Common myeloid progenitor, CD34-positive (primary cell): ENCODE data around the gene CSNK1A1L.
A peak's percentile ranks its signal among the peaks of the same experiment; 100 is the strongest.

Experiments used
- CTCF ChIA-PET: fragments of 350-600 bp; sonication (Branson Sonifier 250); formaldehyde crosslinking; loops from one replicate; lab custom pipeline; 2021; ENCODE audit warnings: antibody characterized with exemption; lab: Charles Lee
- POLR2A ChIA-PET: fragments of 350-600 bp; sonication (Branson Sonifier 250); formaldehyde crosslinking; loops from one replicate; lab custom pipeline; 2021; ENCODE audit warnings: antibody characterized with exemption; lab: Charles Lee
- DNase-seq, 3 donors: peaks; one replicate each; pipeline versions ENCODE4 v3.0.0 to v3.0.0-alpha.2; 2013
- H3K27ac ChIP-seq, 2 experiments: 1 replicate in 1 of 2; 2 replicates in 1 of 2; pipeline ENCODE4 v1.7.0; 2013; ENCODE audit warnings: inconsistent platforms in 2 of 2, low read length in 2 of 2, mild to moderate bottlenecking in 2 of 2, low read depth in 1 of 2, moderate library complexity in 1 of 2; ENCODE audit not compliant: severe bottlenecking in 2 of 2, insufficient read depth in 1 of 2, poor library complexity in 1 of 2
- H3K27me3 ChIP-seq, 5 experiments: replicated peaks in 2 of 5; 1 replicate in 3 of 5; 2 replicates in 2 of 5; pipeline versions ENCODE4 v1.6.1 to v1.7.0; 2013; ENCODE audit warnings: low read length in 4 of 5, mild to moderate bottlenecking in 2 of 5, moderate library complexity in 2 of 5, inconsistent platforms in 1 of 5; ENCODE audit not compliant: insufficient read depth in 5 of 5, control insufficient read depth in 4 of 5
- H3K36me3 ChIP-seq, 4 experiments: 1 replicate in 2 of 4; 2 replicates in 2 of 4; pipeline versions ENCODE4 v1.6.1 to v1.7.0; 2013; ENCODE audit warnings: low read length in 3 of 4, control low read depth in 1 of 4, mild to moderate bottlenecking in 1 of 4; ENCODE audit not compliant: control insufficient read depth in 4 of 4, insufficient read depth in 4 of 4
- H3K4me1 ChIP-seq, 4 experiments: 1 replicate in 3 of 4; 2 replicates in 1 of 4; pipeline versions ENCODE4 v1.6.1 to v1.7.1; 2013; ENCODE audit warnings: low read length in 3 of 4, mild to moderate bottlenecking in 3 of 4, control low read depth in 1 of 4, inconsistent platforms in 1 of 4, moderate library complexity in 1 of 4; ENCODE audit not compliant: control insufficient read depth in 4 of 4, insufficient read depth in 4 of 4; ENCODE audit errors: control extremely low read depth in 1 of 4
- H3K4me3 ChIP-seq, 7 experiments: 1 replicate in 4 of 7; 2 replicates in 3 of 7; pipeline versions ENCODE4 v1.5.1 to v1.7.0; 2013; ENCODE audit warnings: mild to moderate bottlenecking in 7 of 7, low read length in 6 of 7, moderate library complexity in 6 of 7, inconsistent platforms in 2 of 7, low read depth in 2 of 7, control low read depth in 1 of 7; ENCODE audit not compliant: insufficient read depth in 4 of 7, control insufficient read depth in 1 of 7; ENCODE audit errors: extremely low read depth in 1 of 7
- H3K9me3 ChIP-seq, 5 experiments: 1 replicate in 4 of 5; 2 replicates in 1 of 5; pipeline versions ENCODE4 v1.6.1 to v1.7.1; 2013; ENCODE audit warnings: low read length in 4 of 5, mild to moderate bottlenecking in 2 of 5, inconsistent platforms in 1 of 5, low read depth in 1 of 5, moderate library complexity in 1 of 5; ENCODE audit not compliant: control insufficient read depth in 4 of 5, insufficient read depth in 2 of 5; ENCODE audit errors: control extremely low read depth in 1 of 5
- WGBS: methylation state at CpG from one replicate; pipeline ENCODE4 v1.1.5; 2013; ENCODE audit not compliant: insufficient coverage; 5-methylcytosine and 5-hydroxymethylcytosine counted together

The CSNK1A1L gene

GRCh38 chr13:37085606-37086005, 19.9 kb downstream of the CSNK1A1L start:
- ChIA-PET POLR2A (no interaction called here), CTCF (no interaction called here)
- peaks cover 0 to 2% (median 0%) of the 10 kb centered on the region in 5 experiments for H3K27me3 ChIP-seq
- WGBS = no CpG with 5 or more reads among the region's 2 CpGs
- H3K4me3 ChIP-seq = no peak overlapping the region
- no peaks in the 10 kb centered on the region for H3K9me3 ChIP-seq
- H3K4me1 ChIP-seq = no peaks in the 10 kb centered on the region
- H3K27ac ChIP-seq = no peak overlapping the region
- H3K36me3 ChIP-seq = no peaks in the 10 kb centered on the region
- DNase-seq = no peak

GRCh38 chr13:37076818-37077217, 28.6 kb downstream of the CSNK1A1L start:
- CTCF ChIA-PET = no interaction called here
- H3K9me3 ChIP-seq = no peaks in the 10 kb centered on the region
- H3K27ac ChIP-seq = no peak overlapping the region
- POLR2A ChIA-PET = no interaction called here
- H3K4me1 ChIP-seq = peaks cover 0 to 5% (median 3%) of the 10 kb centered on the region in 4 experiments
- no peaks in the 10 kb centered on the region for H3K27me3 ChIP-seq
- H3K36me3 ChIP-seq = no peaks in the 10 kb centered on the region
- 100% methylated on average over 1 of the region's 2 CpGs for WGBS
- no peak overlapping the region for H3K4me3 ChIP-seq
- DNase-seq = no peak

- H3K4me3 ChIP-seq = no peak overlapping the region
- H3K36me3 ChIP-seq = no peaks in the 10 kb centered on the region
- peaks cover 0 to 5% (median 3%) of the 10 kb centered on the region in 4 experiments for H3K4me1 ChIP-seq
- no peak for DNase-seq
- H3K27me3 ChIP-seq = no peaks in the 10 kb centered on the region
- H3K9me3 ChIP-seq = no peaks in the 10 kb centered on the region
- no peak overlapping the region for H3K27ac ChIP-seq
- 100% methylated on average over 2 of the region's 2 CpGs for WGBS
- ChIA-PET CTCF (no interaction called here), POLR2A (no interaction called here)
Measured at GRCh38 chr13:37075164-37075563, 30.3 kb downstream of the CSNK1A1L start.

- Histone ChIP-seq H3K27ac (no peak overlapping the region), H3K9me3 (no peaks in the 10 kb centered on the region), H3K36me3 (no peaks in the 10 kb centered on the region), H3K27me3 (no peaks in the 10 kb centered on the region), H3K4me1 (peaks cover 0 to 5% (median 3%) of the 10 kb centered on the region in 4 experiments), H3K4me3 (no peak overlapping the region)
- CTCF ChIA-PET = no interaction called here
- WGBS = no CpG with 5 or more reads among the region's 1 CpG
- POLR2A ChIA-PET = no interaction called here
- peak; percentile 22 to 56 (median 55) for DNase-seq
Measured at GRCh38 chr13:37074703-37075102, 30.8 kb downstream of the CSNK1A1L start.

GRCh38 chr13:37072024-37072423, 33.4 kb downstream of the CSNK1A1L start:
- no peak for DNase-seq
- CTCF ChIA-PET = interaction anchor here (4.2 kb wide), 1 partner anchor 72 kb away, joined by 13 read pairs; the partner anchor contains the start of genes ALG5 and EXOSC8

GRCh38 chr13:37070956-37071355, 34.5 kb downstream of the CSNK1A1L start:
- POLR2A ChIA-PET = no interaction called here

More at GRCh38 chr13:37072024-37072423, 33.4 kb downstream of the CSNK1A1L start:
- no peaks in the 10 kb centered on the region for H3K27me3 ChIP-seq
- no peaks in the 10 kb centered on the region for H3K9me3 ChIP-seq
- no peak overlapping the region for H3K27ac ChIP-seq
- POLR2A ChIA-PET = no interaction called here
- peaks cover 0 to 5% (median 3%) of the 10 kb centered on the region in 4 experiments for H3K4me1 ChIP-seq
- no peaks in the 10 kb centered on the region for H3K36me3 ChIP-seq
- H3K4me3 ChIP-seq = no peak overlapping the region
- 86% methylated on average over 2 of the region's 4 CpGs for WGBS

GRCh38 chr13:37070145-37070695, 35.2 kb downstream of the CSNK1A1L start:
- DNase-seq = no peak
- Histone ChIP-seq H3K27me3 (no peaks in the 10 kb centered on the region), H3K4me3 (no peak overlapping the region), H3K27ac (no peak overlapping the region), H3K9me3 (no peaks in the 10 kb centered on the region), H3K36me3 (no peaks in the 10 kb centered on the region), H3K4me1 (no peaks in the 10 kb centered on the region)
- POLR2A ChIA-PET = no interaction called here
- CTCF ChIA-PET = interaction anchor here (1.4 to 4.2 kb wide), 5 partner anchors 10 to 211 kb away, joined by 3 to 13 read pairs (median 7); partner anchors contain the start of genes ALG5 and EXOSC8
- 96% methylated on average over 8 of the region's 9 CpGs for WGBS

More at GRCh38 chr13:37070956-37071355, 34.5 kb downstream of the CSNK1A1L start:
- no peaks in the 10 kb centered on the region for H3K27me3 ChIP-seq
- H3K4me1 ChIP-seq = peaks cover 0 to 3% (median 1%) of the 10 kb centered on the region in 4 experiments
- CTCF ChIA-PET = interaction anchor here (1.4 to 4.2 kb wide), 5 partner anchors 10 to 212 kb away, joined by 3 to 13 read pairs (median 7); partner anchors contain the start of genes ALG5 and EXOSC8
- H3K36me3 ChIP-seq = no peaks in the 10 kb centered on the region
- DNase-seq = no peak
- WGBS = 95% methylated on average over 6 of the region's 7 CpGs
- no peaks in the 10 kb centered on the region for H3K9me3 ChIP-seq
- no peak overlapping the region for H3K27ac ChIP-seq
- no peak overlapping the region for H3K4me3 ChIP-seq
